NOMO-1 treated with dmso at 0.1 percent for 144 hours (cell line): ENCODE measurements around the gene PER2.
A peak's percentile ranks its signal among the peaks of the same experiment; 100 is the strongest.
"Not testable (repeated sequence)": the region's sequence is repeated elsewhere in the genome, so short reads cannot be mapped to it uniquely, and the experiment has no call there.

Experiments used
- DNase-seq: peaks from one replicate; lab custom pipeline; 2025; ENCODE audit not compliant: unreplicated experiment; lab: John Stamatoyannopoulos, UW

PER2 gene

DNA sequence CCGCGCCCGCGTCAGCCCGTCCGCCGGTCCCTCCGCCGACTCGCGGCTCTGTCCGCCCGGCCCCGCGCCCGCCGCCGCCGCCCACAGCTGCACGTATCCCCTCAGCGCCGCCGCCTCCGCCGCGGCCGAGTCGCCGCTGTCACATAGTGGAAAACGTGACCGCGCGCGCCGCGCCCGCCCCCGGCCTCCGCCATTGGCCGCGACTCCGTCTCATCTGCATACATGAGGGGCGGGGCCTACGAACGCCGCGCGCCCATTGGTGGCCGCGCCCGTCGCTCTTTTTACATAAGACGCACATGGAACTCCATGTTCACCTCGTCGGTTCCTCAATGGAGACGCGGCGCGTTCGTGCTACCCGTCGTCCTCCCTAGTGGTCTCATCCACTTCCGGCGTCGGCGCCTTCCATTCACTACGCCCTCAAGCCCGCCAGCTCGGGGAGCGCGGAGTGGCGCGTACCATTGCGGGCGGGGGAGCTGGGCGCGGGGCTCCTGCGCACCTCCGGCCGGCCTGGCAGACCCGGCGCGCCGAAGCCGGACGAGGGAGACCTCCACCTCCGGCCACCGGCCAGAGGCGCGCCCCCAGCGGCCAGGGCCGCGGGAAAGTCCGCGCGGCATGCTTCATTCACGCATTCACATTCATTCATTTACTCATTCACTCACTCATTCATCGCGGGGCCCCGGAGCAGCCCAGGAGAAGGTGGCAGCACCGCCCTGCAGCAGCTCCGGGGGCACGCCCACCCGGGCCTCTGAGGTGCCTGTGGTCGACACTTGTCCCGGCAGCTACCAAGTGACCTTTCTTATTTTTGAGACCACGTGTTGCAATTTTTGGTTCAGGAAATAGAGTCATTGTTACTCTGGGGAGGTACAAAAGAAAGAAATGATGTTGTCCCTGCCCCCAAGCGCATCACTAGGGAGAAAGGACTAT, 502 bp upstream of the PER2 start:
- peak; percentile 95 for DNase-seq

DNA sequence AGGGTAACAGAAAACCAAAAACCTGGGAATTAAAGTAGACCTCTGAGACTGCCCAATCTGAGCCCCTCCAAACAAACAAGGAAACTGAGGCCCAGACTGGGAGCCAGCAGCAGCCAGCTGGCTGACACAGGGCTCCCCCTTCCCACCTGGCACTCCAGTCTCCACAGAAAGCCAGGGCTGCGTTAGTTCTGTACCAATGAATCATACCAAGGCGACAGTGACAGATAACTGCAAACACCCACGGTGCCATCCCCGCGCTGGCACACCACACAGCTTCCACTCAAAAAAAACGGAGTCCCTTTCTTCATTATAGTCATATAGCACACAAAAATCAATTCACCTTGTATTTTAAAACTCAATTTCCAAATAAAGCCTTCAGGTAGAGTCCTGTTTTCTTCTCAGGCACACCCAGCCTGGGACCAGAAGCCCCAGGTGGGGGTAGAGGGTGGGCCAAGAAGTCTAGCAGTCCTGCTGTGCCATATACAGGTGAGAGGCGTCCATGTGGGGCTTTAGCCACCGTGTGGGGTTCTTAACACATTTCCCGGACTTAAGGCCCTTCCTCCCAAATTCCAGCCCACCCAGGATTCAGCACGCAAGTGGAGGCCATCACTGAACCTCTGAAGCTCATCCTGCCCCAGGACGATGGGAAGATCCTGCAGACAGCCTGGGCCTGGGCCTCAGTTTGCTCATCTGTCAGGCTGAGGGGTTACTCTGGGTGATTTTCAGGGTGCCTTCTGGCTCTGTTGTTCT, 1.2 kb downstream of the PER2 start:
- DNase-seq: no peak

DNA sequence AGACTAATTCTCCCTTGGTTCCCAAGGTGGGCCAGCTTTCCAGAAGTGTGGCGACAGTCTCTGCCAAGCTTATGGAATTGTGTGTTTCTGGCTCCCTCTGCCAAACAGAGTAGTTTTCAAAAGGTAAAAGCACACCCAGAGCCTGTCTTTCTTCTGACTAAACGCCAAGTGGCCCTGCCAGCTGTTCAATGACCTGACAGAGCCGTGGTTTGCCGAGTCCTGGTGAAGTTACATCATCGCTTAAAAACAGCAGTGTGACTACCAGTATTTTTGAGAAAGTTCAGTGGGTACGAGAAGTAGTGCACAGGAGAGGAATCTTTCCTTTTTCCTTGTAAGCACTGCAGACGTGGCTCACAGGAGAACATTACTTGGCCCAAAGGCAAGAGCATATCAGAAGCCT, 1.9 kb downstream of the PER2 start:
- no peak for DNase-seq

DNA sequence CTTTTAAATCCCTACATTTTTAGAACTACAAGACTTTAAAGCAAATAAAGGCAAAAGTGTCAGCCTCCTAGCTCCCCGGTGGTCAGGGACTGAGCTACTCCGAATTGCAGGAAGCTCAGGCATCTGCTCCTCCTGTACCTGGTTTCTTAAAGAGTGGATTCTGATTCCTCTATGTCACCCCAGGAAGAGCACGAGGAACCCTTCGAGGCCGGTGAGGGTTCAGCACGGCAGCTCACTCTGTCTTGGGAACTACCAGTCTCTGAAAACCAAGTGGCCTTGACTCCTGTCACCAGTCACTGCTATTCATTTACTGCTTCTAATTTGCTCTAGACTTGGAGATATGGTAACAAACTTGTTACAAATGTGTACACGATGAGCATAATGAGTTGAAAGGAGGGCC, 2.3 kb downstream of the PER2 start:
- DNase-seq: no peak

DNA sequence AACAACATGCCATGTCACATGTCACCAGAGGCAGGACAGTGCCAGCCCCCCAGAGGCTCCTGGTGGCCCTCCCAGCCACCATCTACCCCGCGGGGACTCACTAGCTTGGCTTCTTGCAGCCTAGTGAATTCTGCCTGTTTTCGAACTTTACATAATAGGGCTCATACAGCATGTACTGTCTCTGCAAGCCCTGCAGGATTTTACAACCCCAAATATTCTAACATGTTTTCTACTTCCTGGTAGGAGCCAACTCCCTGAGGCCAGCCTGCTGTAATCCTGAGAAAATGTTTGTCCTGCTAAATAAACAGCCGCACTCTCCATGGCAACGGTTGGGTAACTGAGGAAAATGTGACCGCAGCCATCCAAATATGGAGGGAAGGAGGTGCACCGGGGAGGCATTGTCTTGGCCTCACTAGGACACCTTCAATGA, 2.7 kb downstream of the PER2 start:
- DNase-seq: no peak

DNA sequence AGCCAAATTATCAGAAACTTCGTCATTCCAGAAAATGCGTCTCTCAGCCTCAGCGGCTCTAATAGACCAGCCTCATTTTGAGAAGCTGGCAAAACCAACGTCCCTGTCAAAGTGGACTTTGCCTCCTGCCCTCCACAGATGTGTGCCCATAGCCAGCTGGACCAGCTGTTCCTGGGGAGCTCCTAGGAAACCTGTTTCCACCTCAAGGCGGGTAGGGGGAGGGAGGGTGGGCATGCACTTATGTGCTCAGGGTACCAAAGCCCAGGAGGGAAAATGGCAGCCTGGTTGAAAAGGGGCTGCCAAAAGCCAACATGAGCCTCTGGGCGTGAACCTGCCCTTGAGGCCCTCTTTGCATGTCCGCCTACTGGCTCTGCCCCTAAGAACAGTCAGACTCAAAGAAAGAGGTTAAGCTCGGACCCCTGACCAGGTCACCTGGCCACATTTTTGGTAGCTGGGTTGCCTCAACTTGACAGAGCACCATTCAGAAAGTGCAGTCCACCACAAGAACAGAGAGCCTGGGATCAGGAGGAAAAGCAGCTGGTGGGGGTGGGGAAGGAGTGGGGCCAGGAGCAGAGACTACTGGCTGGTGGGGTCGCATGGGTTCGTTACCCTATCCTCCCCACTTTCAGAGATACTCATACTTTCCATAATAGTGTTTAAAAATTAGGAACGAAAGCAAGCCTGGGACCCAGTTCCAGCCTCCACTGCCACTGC, 3.5 kb downstream of the PER2 start:
- DNase-seq: no peak

DNA sequence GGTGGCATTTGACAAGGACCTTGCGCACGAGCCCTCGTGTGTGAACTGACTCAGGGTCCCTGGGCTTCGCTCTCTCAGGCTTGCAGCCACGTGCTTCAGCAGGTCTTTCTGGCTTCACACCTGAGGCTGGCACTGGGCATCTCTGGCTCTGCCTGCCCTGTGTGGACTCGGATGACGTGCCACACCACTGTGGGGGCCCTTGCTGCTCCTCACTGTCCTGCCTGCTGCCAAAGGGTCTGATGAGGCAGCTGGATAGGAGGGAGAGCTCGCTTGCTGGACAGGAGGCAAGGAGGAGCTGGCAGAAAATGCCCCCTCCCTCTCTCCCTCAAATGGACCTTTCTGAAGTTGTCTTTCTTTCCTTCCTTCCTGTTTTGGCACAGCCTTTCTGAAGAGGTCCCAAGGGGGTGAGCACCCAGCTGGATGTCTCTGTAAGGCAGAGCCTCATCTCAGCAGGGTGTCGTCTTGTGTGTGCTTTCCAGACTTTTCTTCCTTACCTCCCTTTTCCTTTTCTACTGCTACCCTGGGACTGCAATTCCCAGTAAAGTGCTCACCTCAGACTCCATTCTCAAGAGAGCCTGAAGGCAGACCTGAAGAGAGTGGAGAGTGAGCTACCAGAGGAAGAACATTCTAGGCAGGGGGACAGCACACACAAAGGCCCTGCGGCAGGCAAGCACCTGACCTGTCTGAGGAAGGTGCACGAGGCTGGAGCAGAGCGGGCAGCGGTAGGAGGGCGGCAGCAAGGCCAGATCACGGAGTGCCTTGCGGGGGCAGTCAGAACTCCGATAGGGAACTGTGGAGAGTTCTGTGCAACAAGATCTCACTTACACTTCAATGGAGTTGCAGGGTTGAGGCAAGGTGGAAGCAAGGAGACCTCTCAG, 5.3 kb downstream of the PER2 start:
- DNase-seq: no peak

DNA sequence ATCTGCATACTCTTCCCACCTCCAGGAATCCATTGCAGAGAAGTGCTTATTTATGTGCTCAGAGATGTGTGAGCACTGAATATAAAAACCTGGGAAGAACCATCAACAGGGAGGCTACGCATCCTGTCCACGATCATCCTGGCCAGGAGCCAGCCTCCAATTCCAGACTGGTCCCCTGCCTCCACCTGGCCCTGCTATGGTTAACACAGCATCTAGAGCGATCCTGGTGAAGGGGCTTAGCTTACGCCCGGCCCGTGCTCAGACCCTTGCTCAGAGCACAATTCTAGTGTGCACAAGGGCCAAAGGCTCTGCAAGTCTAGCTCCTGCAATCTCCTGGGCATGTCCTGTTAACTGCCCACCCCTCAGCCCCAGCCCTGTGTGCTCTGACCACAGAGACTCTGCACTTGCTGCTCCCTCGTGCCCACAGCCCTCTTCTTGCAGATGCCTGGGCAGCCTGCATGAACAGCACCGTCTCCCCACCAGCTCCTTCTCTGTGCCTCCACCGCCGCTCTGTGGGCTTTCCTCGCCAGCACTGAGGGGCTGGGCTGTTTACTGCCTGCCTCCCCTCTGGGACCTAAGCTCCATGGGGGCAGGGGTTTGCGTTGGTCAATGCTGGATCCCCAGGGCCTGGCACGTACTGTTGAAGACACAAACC, 6.5 kb downstream of the PER2 start:
- DNase-seq: no peak

DNA sequence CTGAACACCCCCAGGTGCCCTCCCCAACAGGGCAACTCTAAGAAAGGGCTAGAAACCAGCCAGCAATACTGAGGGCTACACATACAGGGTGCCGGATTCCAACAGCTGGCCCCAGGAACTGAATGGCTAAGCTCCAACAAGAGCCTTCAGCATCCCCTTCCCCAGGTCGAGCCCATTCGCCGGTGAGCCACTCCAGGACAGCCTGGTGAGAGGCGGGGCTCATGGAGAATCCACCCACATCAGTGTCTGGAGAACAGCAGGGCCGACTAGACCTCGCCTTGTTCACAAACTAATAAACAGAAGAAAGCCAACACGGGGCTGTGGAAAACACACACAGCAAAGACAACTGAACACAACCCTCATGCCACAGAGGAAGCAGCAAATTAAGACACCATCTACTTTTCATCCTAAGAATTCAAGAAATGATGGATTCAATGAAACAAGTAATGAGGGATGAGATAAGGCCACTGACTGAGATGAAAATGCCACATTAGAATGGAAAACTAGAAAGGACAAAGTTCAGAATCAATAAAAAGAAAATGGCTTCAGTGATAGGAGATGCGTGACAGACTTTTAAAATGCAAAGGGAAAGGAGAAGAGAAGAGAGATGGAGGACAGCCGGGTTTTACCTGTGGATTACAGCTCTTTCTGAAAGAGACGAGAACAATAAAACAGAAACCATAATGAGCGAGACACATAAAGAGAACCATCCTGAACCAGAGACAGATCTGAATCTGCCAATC, 8.2 kb downstream of the PER2 start:
- no peak for DNase-seq

DNA sequence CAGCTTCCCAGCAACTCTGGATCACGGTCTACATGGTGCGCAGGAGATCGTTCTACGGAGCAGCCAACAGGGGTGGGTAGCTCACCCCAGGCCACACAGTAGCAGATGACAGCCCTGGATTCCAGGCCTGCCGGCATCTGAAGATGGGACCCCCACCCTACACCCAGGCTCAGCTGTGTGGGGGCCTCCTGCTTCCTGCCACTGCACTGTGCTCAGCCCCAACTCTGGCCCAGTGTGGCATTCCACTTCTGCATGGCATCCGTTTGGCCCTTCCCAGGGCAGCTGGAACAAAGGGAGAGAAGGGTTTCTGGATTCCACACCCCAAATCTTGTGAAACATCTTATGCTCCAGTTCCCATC, 9.1 kb downstream of the PER2 start:
- DNase-seq: no peak

DNA sequence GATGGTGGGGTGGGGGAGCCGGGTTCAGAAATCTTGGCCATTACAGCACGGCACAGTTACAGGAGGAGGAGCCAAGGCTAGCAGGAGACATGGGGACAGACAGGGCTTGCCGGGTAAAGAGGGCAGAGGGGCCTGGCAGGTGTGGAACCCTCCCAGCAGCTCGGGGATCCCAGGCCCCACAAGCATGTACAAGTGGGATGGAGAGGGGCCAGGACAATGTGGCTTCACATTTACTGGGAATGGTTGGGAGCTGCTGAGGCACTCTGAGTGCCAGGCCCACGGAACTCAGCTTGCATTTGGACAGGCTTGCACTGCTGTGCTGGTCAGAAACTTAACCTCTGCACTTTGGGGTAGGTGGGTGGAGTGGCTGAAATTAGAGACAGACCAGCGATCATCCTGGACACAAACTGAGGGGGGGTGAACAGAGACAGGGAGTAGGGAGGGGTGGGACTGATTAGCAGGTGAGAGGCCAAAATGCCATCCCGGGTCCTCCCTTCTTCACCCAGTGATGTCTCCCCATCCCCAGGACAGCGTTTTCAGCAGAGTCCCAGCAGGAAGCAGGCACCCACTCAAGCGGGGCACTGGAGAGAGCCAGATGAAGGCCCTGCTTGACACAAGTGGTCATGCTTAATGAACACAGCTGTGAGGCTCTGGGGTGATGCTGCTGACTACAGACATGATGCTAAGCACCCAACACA, 9.6 kb downstream of the PER2 start:
- DNase-seq: no peak

DNA sequence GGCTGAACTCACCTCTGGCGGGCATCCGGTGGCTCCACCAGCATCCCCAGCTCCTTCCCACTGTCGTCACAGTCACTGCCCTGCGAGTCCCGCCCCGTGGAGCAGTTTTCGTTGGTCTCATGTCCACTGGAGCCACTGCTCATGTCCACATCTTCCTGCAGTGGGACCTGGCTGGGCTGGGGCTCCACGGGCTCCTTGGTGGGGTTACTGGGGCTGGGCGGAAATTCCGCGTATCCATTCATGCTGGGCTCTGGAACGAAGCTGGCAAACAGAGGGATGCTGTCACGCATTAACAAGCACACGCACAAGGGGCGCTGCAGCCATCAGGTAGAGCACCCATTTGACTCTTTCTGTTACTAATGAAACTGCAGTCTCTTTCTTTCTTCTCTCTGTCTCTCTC, 10.7 kb downstream of the PER2 start:
- no peak for DNase-seq

DNA sequence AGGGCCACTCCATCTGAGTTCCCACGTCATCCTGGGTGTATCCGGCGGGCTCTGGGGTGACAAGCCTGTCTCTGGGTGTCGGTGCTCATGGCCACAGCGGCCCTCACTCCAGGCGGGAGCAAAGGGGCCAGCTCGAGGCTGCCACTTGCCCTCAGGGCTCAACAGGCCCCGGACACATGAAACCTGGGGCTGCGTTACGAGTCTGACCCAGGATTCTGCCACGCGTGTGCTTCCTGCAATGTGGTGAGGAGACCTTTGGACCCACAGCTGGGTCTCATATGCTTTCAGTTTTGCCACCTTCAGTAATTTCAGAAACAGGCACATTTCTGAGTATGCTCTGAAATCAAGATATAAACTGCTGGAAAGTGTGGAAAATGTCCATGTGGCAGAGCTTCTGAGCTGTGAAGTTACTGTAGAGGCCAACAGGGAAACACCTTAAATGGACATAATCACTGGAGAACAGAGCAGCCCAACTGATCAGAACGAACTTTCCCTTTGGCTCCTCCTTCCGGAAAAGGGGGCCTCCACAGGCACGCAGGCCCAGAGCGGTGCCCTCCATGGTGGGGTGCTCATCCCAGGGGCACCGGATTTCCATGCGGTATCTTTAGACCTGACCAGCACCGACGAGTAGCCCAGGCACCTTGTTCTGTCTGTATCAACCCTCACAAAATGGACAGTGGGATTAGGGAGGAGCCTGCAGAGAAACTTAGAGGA, 14.1 kb downstream of the PER2 start:
- no peak for DNase-seq

DNA sequence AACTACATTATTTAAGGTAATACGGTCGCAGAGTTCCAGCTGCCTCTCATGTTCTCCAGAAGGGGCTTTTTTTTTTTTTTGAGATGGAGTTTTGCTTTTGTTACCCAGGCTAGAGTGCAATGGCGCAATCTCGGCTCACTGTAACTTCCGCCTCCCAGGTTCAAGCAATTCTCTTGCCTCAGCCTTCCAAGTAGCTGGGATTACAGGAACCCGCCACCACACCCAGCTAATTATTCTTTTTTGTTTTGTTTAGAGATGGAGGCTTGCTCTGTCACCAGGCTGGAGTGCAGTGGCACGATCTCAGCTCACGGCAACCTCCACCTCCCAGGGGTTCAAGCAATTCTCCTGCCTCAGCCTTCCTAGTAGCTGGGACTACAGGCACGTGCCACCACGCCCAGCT, 15.0 kb downstream of the PER2 start:
- not testable (repeated sequence) for DNase-seq

DNA sequence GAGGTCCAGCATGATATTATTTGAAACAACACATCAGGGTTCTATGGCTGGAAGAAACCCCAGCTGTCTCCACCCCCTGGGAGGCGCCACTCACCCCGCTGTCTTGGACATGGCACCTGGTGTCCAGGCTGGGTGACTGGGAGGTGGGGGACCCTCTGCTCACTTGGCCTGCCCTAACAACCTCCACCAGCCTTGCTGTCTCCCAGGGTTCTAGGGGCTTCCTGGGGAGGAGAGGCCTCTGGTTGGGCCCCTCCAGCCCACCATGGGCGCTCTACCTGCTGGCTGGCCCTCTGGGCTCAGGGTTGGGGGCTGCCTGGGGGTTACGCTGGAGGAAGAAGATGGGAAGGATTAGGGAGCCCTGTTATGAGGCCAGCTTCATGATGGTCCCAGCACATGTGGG, 16.3 kb downstream of the PER2 start:
- DNase-seq: no peak

DNA sequence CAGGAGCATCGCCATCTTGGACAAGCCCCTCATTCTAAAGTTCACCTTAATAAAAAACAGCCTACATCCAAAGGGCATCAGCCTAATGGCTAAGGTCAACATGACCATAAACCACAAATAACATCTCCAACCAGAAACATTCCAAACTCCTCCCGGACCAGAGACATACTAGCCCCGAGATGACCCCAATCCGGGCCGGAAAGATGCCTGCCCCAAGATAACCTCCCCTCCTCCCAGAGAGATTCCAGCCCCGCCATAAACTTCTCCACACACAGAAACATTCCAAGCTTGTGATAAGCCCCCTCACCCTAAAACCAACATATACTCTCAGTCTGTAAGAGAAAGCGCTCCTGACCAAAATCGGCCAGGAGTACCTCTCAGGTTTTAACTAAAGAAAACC, 16.7 kb downstream of the PER2 start:
- not testable (repeated sequence) for DNase-seq

DNA sequence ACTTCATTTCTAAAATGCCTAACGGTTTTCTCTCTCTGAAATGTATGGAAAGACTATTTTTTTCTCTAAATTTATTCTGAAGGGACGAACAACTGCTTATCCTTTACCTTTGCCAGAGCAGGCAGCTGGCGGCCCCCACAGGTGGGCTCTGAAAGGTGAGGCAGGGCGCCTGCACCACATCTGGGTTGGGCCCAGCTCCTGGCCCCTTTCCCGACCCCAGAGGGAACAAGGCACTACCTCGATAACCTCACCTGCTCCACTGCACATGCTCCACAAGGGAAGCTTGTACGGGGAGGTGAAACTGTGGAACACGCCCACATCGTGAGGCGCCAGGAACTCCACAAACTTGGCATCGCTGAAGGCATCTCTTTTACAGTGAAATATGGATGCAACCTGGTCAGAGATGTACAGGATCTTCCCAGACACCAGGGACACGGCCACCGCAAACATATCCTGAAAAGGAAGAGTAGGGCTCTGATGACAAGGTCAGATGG, 17.3 kb downstream of the PER2 start:
- no peak for DNase-seq

DNA sequence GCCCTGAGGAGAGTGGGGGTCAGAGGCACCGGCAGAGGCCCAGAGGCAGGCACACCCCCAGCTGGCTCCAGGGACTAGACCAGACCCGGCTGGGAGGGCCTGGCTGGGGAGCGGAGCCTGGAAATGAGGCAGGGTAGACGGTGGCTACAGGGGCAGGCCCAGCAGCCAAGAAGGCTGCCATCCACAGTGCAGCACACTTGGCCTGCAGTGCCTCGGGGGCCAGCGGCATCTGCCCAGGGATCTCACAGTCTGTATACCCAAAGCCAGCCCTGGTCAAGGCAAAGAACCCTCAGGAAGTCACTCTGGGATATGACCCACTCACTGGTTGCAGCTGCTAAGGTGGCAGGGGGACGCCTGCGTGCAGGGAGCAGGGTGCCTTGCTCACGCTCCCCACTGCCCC, 17.8 kb downstream of the PER2 start:
- DNase-seq: no peak
